IMR-90 (cell line): ENCODE data around the gene CALU. TPM values are rescaled to one million over a fixed set of nuclear protein-coding genes. Genes with fewer than 3 reads are reported as not detected.

ENCODE experiments used
- ATAC-seq: fragments of 200-7000 bp; cut with Tn5 transposase; 2 replicates; pipeline ENCODE4 v1.9.1; 2020; ENCODE audit warnings: low read depth, mild to moderate bottlenecking, moderate library complexity
- BruUV-seq: library from RNA; stranded (reverse); fragments of 400-500 nt; replicated peaks from 2 replicates; lab custom pipeline; 2021; lab: Mats Ljungman, UMichigan
- CTCF ChIA-PET: fragments of 300-600 bp; formaldehyde crosslinking; extraction: SDS; loops from one replicate; lab custom pipeline; 2021; ENCODE audit warnings: antibody characterized with exemption; lab: Yijun Ruan, JAX
- POLR2A ChIA-PET: fragments of 300-600 bp; sonication (Branson Sonifier 250); formaldehyde crosslinking; loops from one replicate; lab custom pipeline; 2022; ENCODE audit warnings: antibody characterized with exemption; ENCODE audit not compliant: unreplicated experiment; lab: Charles Lee
- DNase-seq: peaks from one replicate; pipeline ENCODE4 v3.0.0; 2013
- H2AFZ ChIP-seq: replicated peaks from 2 replicates; pipeline ENCODE3; 2013; ENCODE audit warnings: low read length, mild to moderate bottlenecking; ENCODE audit not compliant: poor library complexity
- H2AK5ac ChIP-seq: 2 replicates; pipeline ENCODE4 v1.6.1; 2013; ENCODE audit warnings: low read depth, low read length, inconsistent platforms
- H2AK9ac ChIP-seq: replicated peaks from 2 replicates; pipeline ENCODE3; 2013; ENCODE audit warnings: mild to moderate bottlenecking, low read depth, low read length, moderate library complexity; ENCODE audit not compliant: poor library complexity
- H2BK120ac ChIP-seq: 2 replicates; pipeline ENCODE4 v1.6.1; 2013; ENCODE audit warnings: low read depth, low read length, inconsistent platforms
- H2BK15ac ChIP-seq: 3 replicates; pipeline ENCODE4 v1.6.1; 2013; ENCODE audit warnings: low read depth, low read length, inconsistent platforms
- H2BK20ac ChIP-seq: 2 replicates; pipeline ENCODE4 v1.6.1; 2013; ENCODE audit warnings: low read depth, mild to moderate bottlenecking, inconsistent platforms, low read length, moderate library complexity
- H2BK5ac ChIP-seq: 2 replicates; pipeline ENCODE4 v1.6.1; 2013; ENCODE audit warnings: mild to moderate bottlenecking, low read depth, low read length, inconsistent platforms; ENCODE audit not compliant: poor library complexity, severe bottlenecking
- H3K14ac ChIP-seq: replicated peaks from 2 replicates; pipeline ENCODE4 v1.6.1; 2013; ENCODE audit warnings: low read depth, low read length, inconsistent platforms
- H3K18ac ChIP-seq: 2 replicates; pipeline ENCODE4 v1.6.1; 2013; ENCODE audit warnings: low read depth, low read length, control low read depth
- H3K23ac ChIP-seq: 2 replicates; pipeline ENCODE4 v1.6.1; 2013; ENCODE audit warnings: low read depth, low read length, inconsistent platforms
- H3K27ac ChIP-seq: 2 replicates; pipeline ENCODE4 v1.5.1; 2013; ENCODE audit warnings: mild to moderate bottlenecking, control low read depth, low read length; ENCODE audit not compliant: insufficient read depth
- H3K27me3 ChIP-seq: 2 replicates; pipeline ENCODE4 v1.6.1; 2013; ENCODE audit warnings: low read length; ENCODE audit not compliant: control insufficient read depth, insufficient read depth
- H3K36me3 ChIP-seq: 2 replicates; pipeline ENCODE4 v1.6.1; 2013; ENCODE audit warnings: low read length, mixed read lengths; ENCODE audit not compliant: control insufficient read depth, insufficient read depth
- H3K4ac ChIP-seq: 2 replicates; pipeline ENCODE4 v1.6.1; 2013; ENCODE audit warnings: low read depth, low read length, inconsistent platforms
- H3K4me1 ChIP-seq: 2 replicates; pipeline ENCODE4 v1.6.1; 2013; ENCODE audit warnings: low read length, mixed read lengths; ENCODE audit not compliant: control insufficient read depth, insufficient read depth
- H3K4me2 ChIP-seq: 2 replicates; pipeline ENCODE4 v1.6.1; 2013; ENCODE audit warnings: low read depth, mild to moderate bottlenecking, control low read depth, low read length, moderate library complexity
- H3K4me3 ChIP-seq: 2 replicates; pipeline ENCODE4 v1.5.1; 2013; ENCODE audit warnings: low read depth, mild to moderate bottlenecking, control low read depth, low read length, moderate library complexity; ENCODE audit not compliant: insufficient read depth
- H3K56ac ChIP-seq: 2 replicates; pipeline ENCODE4 v1.6.1; 2013; ENCODE audit warnings: low read length, inconsistent platforms; ENCODE audit not compliant: insufficient read depth; ENCODE audit errors: extremely low read depth
- H3K79me1 ChIP-seq, 2 experiments: 2 replicates each; pipeline ENCODE4 v1.6.1; 2013; ENCODE audit warnings: low read length in 2 of 2, inconsistent platforms in 1 of 2, low read depth in 1 of 2
- H3K9ac ChIP-seq: 2 replicates; pipeline ENCODE4 v1.6.1; 2013; ENCODE audit warnings: low read depth, low read length, control low read depth
- H3K9me1 ChIP-seq: 2 replicates; pipeline ENCODE4 v1.6.1; 2013; ENCODE audit warnings: low read length, inconsistent platforms; ENCODE audit not compliant: insufficient read depth
- H3K9me3 ChIP-seq: 2 replicates; pipeline ENCODE4 v1.6.1; 2013; ENCODE audit warnings: low read length; ENCODE audit not compliant: control insufficient read depth, insufficient read depth
- H4K20me1 ChIP-seq: 2 replicates; pipeline ENCODE4 v1.6.1; 2013; ENCODE audit warnings: low read length, inconsistent platforms; ENCODE audit not compliant: insufficient read depth
- H4K5ac ChIP-seq: 2 replicates; pipeline ENCODE4 v1.6.1; 2013; ENCODE audit warnings: mild to moderate bottlenecking, low read depth, low read length, control low read depth
- H4K8ac ChIP-seq, 2 experiments: 2 replicates each; pipeline ENCODE4 v1.6.1; 2013; ENCODE audit warnings: low read depth in 2 of 2, low read length in 2 of 2, control low read depth in 1 of 2, inconsistent platforms in 1 of 2
- H4K91ac ChIP-seq: 2 replicates; pipeline ENCODE4 v1.6.1; 2013; ENCODE audit warnings: low read depth, low read length, inconsistent platforms; ENCODE audit not compliant: insufficient read depth
- BHLHE40 ChIP-seq: fragments of 150-350 bp; IDR thresholded peaks from 2 replicates; pipeline ENCODE4 v1.6.1; 2016; ENCODE audit warnings: mild to moderate bottlenecking, low read depth, low read length
- CEBPB ChIP-seq: IDR thresholded peaks from 2 replicates; pipeline ENCODE4 v1.6.1; 2012; ENCODE audit warnings: low read depth, low read length, improper control_type of control experiment
- CHD1 ChIP-seq: IDR thresholded peaks from 2 replicates; pipeline ENCODE4 v1.6.1; 2012; ENCODE audit warnings: low read depth, low read length, improper control_type of control experiment
- CTCF ChIP-seq: conservative IDR thresholded peaks from 2 replicates; pipeline ENCODE4 v1.5.1; 2012; ENCODE audit warnings: mild to moderate bottlenecking, low read depth, low read length, improper control_type of control experiment
- ELK1 ChIP-seq: fragments of 150-350 bp; IDR thresholded peaks from 2 replicates; pipeline ENCODE4 v1.6.1; 2016; ENCODE audit warnings: low read depth, mild to moderate bottlenecking, low read length, moderate library complexity, borderline replicate concordance
- FOS ChIP-seq: fragments of 150-350 bp; IDR thresholded peaks from 2 replicates; pipeline ENCODE4 v1.6.1; 2016; ENCODE audit warnings: low read depth, low read length
- MAFK ChIP-seq: IDR thresholded peaks from 2 replicates; pipeline ENCODE4 v1.6.1; 2012; ENCODE audit warnings: low read depth, low read length, improper control_type of control experiment
- MAZ ChIP-seq: IDR thresholded peaks from 2 replicates; pipeline ENCODE4 v1.6.1; 2012; ENCODE audit warnings: low read depth, mild to moderate bottlenecking, low read length, improper control_type of control experiment, moderate library complexity, borderline replicate concordance
- MXI1 ChIP-seq: IDR thresholded peaks from 2 replicates; pipeline ENCODE4 v1.6.1; 2012; ENCODE audit warnings: low read depth, mild to moderate bottlenecking, low read length, moderate library complexity, borderline replicate concordance
- NFE2L2 ChIP-seq: fragments of 150-350 bp; IDR thresholded peaks from 2 replicates; pipeline ENCODE4 v1.6.1; 2016; ENCODE audit warnings: low read depth, mild to moderate bottlenecking, low read length
- POLR2A ChIP-seq: IDR thresholded peaks from 2 replicates; pipeline ENCODE4 v1.6.1; 2012; ENCODE audit warnings: mild to moderate bottlenecking, low read depth, low read length
- RAD21 ChIP-seq: IDR thresholded peaks from 2 replicates; pipeline ENCODE4 v1.6.1; 2012; ENCODE audit warnings: low read length, improper control_type of control experiment
- RCOR1 ChIP-seq: IDR thresholded peaks from 2 replicates; pipeline ENCODE4 v1.6.1; 2012; ENCODE audit warnings: mild to moderate bottlenecking, low read length, improper control_type of control experiment; ENCODE audit not compliant: insufficient replicate concordance
- RFX5 ChIP-seq: IDR thresholded peaks from 2 replicates; pipeline ENCODE4 v1.8.0; 2012; ENCODE audit warnings: low read depth, mild to moderate bottlenecking, low read length, moderate library complexity
- SMC3 ChIP-seq: fragments of 150-350 bp; IDR thresholded peaks from 2 replicates; pipeline ENCODE4 v1.6.1; 2016; ENCODE audit warnings: low read depth, mild to moderate bottlenecking, antibody characterized with exemption, low read length, moderate library complexity
- USF2 ChIP-seq: fragments of 150-350 bp; IDR thresholded peaks from 2 replicates; pipeline ENCODE4 v1.6.1; 2017; ENCODE audit warnings: mild to moderate bottlenecking, antibody characterized with exemption, low read length, low read depth
- WGBS, 2 experiments: methylation state at CpG; one replicate each; pipeline versions ENCODE4 v1.1.5 to v1.1.7; 2013; ENCODE audit warnings: missing lambda C conversion rate in 2 of 2; ENCODE audit not compliant: insufficient read length in 1 of 2; ENCODE audit errors: extremely low coverage in 2 of 2; 5-methylcytosine and 5-hydroxymethylcytosine counted together
- dilution Hi-C: fragments of 300-500 bp; cut with HindIII; formaldehyde crosslinking; loops from one replicate; pipeline ENCODE4 v1.14.3; 2018; ENCODE audit warnings: low sequenced_read_pairs; ENCODE audit not compliant: unreplicated experiment
- in situ Hi-C: fragments of 300-500 bp; cut with MboI; formaldehyde crosslinking; loops from 3 replicates; pipeline ENCODE4 v1.14.3; 2019; ENCODE audit warnings: low sequenced_read_pairs, inconsistent platforms, mixed read lengths
- intact Hi-C: fragments of 100-400 bp; cut with micrococcal nuclease; formaldehyde crosslinking; loops from 2 replicates; pipeline ENCODE4 v1.10.0; 2022
- polyA plus RNA-seq, 3 experiments: library from polyadenylated mRNA; depleted of rRNA; stranded (reverse); fragments of >200 nt; gene quantifications; 2 replicates each; pipeline ENCODE4 v1.2.3, GENCODE V29; 2012; ENCODE audit warnings: low replicate concordance in 1 of 3
- total RNA-seq: library from RNA; depleted of rRNA; stranded (reverse); fragments of >200 nt; gene quantifications from 2 replicates; pipeline ENCODE4 v1.2.3, GENCODE V29; 2012

The CALU gene
- total and polyA plus RNA-seq, 2 of the 4 experiments (the other 2 are of a cell fraction) = 421 to 525 TPM

GRCh38 chr7:128708235-128708634 is 30.9 kb upstream of the CALU start:
- no peak overlapping the region for H2AK5ac ChIP-seq
- POLR2A ChIA-PET = no interaction called here
- in situ Hi-C loops (no loop called here), dilution Hi-C loops (no loop called here), intact Hi-C loops (no loop called here)
- H3K79me1 ChIP-seq = no peaks in the 10 kb centered on the region
- H2BK5ac ChIP-seq = no peak overlapping the region
- H2BK20ac ChIP-seq = no peak overlapping the region
- no peak overlapping the region for H3K56ac ChIP-seq
- no peak overlapping the region for H2BK120ac ChIP-seq
- H4K20me1 ChIP-seq = no peaks in the 10 kb centered on the region
- no peak overlapping the region for H2AFZ ChIP-seq
- TF ChIP-seq BHLHE40 = no peak
- TF ChIP-seq CTCF = no peak
- no peak for TF ChIP-seq RCOR1
- no peak for TF ChIP-seq MXI1
- TF ChIP-seq FOS = no peak
- no peak for TF ChIP-seq RAD21
- no peak for TF ChIP-seq CHD1
- no peak for TF ChIP-seq NFE2L2
- TF ChIP-seq SMC3 = no peak
- no peak for TF ChIP-seq MAZ
- no peak for TF ChIP-seq MAFK
- no peak for TF ChIP-seq RFX5
- no peak for TF ChIP-seq ELK1
- no peak for TF ChIP-seq CEBPB
- no peak for TF ChIP-seq USF2
- TF ChIP-seq POLR2A = no peak
- no TSS peak for BruUV-seq
- no peak overlapping the region for H2AK9ac ChIP-seq
- H3K36me3 ChIP-seq = no peaks in the 10 kb centered on the region
- no peak for ATAC-seq
- no peak overlapping the region for H4K8ac ChIP-seq
- no peak overlapping the region for H3K18ac ChIP-seq
- no peak overlapping the region for H3K9ac ChIP-seq
- no peak overlapping the region for H3K23ac ChIP-seq
- no peak for DNase-seq
- no peak overlapping the region for H3K4ac ChIP-seq
- no peak overlapping the region for H2BK15ac ChIP-seq
- no peak overlapping the region for H3K27ac ChIP-seq
- H3K27me3 ChIP-seq = no peaks in the 10 kb centered on the region
- no peak overlapping the region for H3K14ac ChIP-seq
- no CpG with 5 or more reads among the region's 3 CpGs for WGBS, 2 experiments
- H3K4me2 ChIP-seq = no peak overlapping the region
- no peak overlapping the region for H3K4me3 ChIP-seq
- peaks cover 3% of the 10 kb centered on the region; the same call in 1 of the 2 replicates for H3K4me1 ChIP-seq
- H3K9me3 ChIP-seq = no peaks in the 10 kb centered on the region
- CTCF ChIA-PET = no interaction called here
- no peak overlapping the region for H4K5ac ChIP-seq
- H4K91ac ChIP-seq = no peak overlapping the region
- 0 out of 2 replicates have a peak, but pooled peaks cover 4% of the 10 kb centered on the region for H3K9me1 ChIP-seq
